ENCODE results near the gene LAMB1. TPM values are rescaled to one million over a fixed set of nuclear protein-coding genes. Genes with fewer than 3 reads are reported as not detected.

LAMB1 gene
- total RNA-seq, 1 donor from 2014 or later: not detected

GRCh38 chr7:108018668-108019067, 15.7 kb upstream of the LAMB1 start:
- intact Hi-C loops (cut with micrococcal nuclease): no loop called here

GRCh38 chr7:108017776-108018151, 14.8 kb upstream of the LAMB1 start:
- intact Hi-C loops (cut with micrococcal nuclease): no loop called here

- intact Hi-C loops (cut with micrococcal nuclease): no loop called here
These were observed 14.1 kb upstream of the LAMB1 start for GRCh38 chr7:108016841-108017775.

GRCh38 chr7:108015740-108016139, 12.8 kb upstream of the LAMB1 start:
- intact Hi-C loops (cut with micrococcal nuclease): no loop called here

GRCh38 chr7:108014747-108015682, 12.1 kb upstream of the LAMB1 start:
- intact Hi-C loops (cut with micrococcal nuclease): no loop called here

GRCh38 chr7:108014215-108014614, 11.3 kb upstream of the LAMB1 start:
- intact Hi-C loops (cut with micrococcal nuclease): no loop called here

GRCh38 chr7:108012499-108013430, 9.8 kb upstream of the LAMB1 start:
- intact Hi-C loops (cut with micrococcal nuclease): no loop called here

GRCh38 chr7:108010377-108010776, 7.4 kb upstream of the LAMB1 start:
- intact Hi-C loops (cut with micrococcal nuclease): no loop called here

GRCh38 chr7:108009873-108010272, 6.9 kb upstream of the LAMB1 start:
- intact Hi-C loops (cut with micrococcal nuclease): no loop called here

GRCh38 chr7:108008827-108009226, 5.9 kb upstream of the LAMB1 start:
- intact Hi-C loops (cut with micrococcal nuclease): no loop called here

GRCh38 chr7:108008240-108008639, 5.3 kb upstream of the LAMB1 start:
- intact Hi-C loops (cut with micrococcal nuclease): no loop called here

- intact Hi-C loops (cut with micrococcal nuclease): no loop called here
These were observed 4.8 kb upstream of the LAMB1 start for GRCh38 chr7:108007762-108008161.

- intact Hi-C loops (cut with micrococcal nuclease): no loop called here
These were observed 4.3 kb upstream of the LAMB1 start for GRCh38 chr7:108007261-108007660.

GRCh38 chr7:108004220-108005142, 1.5 kb upstream of the LAMB1 start:
- intact Hi-C loops (cut with micrococcal nuclease): no loop called here

- intact Hi-C loops (cut with micrococcal nuclease): no loop called here
These were observed 606 bp upstream of the LAMB1 start for GRCh38 chr7:108003599-108003935.

- intact Hi-C loops (cut with micrococcal nuclease): no loop called here
These were observed 916 bp downstream of the LAMB1 start for GRCh38 chr7:108001764-108002725.

GRCh38 chr7:108000875-108001763, 1.8 kb downstream of the LAMB1 start:
- intact Hi-C loops (cut with micrococcal nuclease): no loop called here

Measured in T-helper 2 cell treated with Interferon-gamma antibody and Interleukin-4, amounts not matched to agents 100 ng/mL and 5 ng/mL, for 36 hours (primary cell).